GM18507 (cell line): Measurements from ENCODE around the gene CHCHD3.

ENCODE experiments used
- DNase-seq: peaks from one replicate; pipeline ENCODE4 v3.0.0; 2011; ENCODE audit warnings: low read depth; ENCODE audit not compliant: insufficient read length; ENCODE audit errors: extremely low spot score
- FAIRE-seq: peaks from 2 replicates; lab custom pipeline; 2011; peaks lifted over from hg19 to GRCh38; lab: Jason Lieb, UNC

The CHCHD3 gene

GRCh38 chr7:133082390-133082766 lies 488 bp upstream of the CHCHD3 start:
- FAIRE-seq (no peak), DNase-seq (no peak)

DNA sequence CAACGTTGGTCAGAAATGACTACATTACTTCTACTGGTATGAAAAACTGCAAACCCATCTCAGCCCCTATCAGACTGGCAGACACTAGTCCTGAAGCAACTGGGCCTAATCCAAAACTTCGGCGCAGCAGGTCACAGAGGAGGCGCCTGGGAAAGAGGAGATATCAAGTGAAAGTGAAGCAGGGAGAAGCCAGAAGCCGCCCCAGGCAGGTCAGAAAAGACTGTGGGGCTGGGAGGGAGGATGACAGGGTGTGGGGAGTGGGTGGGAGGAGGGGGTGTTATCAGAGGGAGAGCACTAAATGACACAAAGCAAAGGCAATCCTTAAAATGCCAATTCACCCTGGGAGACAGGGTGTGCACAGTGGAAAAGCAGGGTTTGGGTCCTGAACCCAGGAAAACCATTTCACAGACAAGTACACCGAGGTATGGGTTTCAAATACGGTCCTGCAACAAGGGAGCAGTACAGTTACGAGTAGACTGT lies 731 bp downstream of the CHCHD3 start:
- FAIRE-seq: no peak

DNA sequence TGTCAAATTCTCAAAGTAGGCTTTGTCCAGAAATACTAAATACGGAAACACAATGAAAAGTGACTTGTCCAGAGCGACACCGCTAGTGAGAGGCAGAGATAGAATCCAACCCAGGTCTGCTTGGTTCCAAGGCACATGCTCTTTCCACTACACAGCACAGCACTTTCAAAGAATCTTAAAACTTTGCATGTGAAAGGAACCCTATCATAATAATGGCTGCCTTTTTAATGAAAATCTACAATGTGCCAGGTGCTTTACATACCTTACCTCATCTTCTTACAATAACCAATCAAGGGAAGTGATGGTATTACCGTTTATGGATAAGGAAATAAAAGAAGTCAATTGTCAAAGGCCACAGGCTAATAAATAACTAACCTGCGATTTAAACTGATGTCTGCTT lies 2.6 kb downstream of the CHCHD3 start:
- DNase-seq (no peak), FAIRE-seq (no peak)

More for the DNA sequence above, 731 bp downstream of the CHCHD3 start:
- no peak for DNase-seq

GRCh38 chr7:133077394-133077793 lies 4.5 kb downstream of the CHCHD3 start:
- DNase-seq (no peak), FAIRE-seq (no peak)

GRCh38 chr7:133076142-133076541 lies 5.7 kb downstream of the CHCHD3 start:
- FAIRE-seq: no peak
- no peak for DNase-seq

GRCh38 chr7:133071506-133071905 lies 10.4 kb downstream of the CHCHD3 start:
- FAIRE-seq: no peak
- no peak for DNase-seq

DNA sequence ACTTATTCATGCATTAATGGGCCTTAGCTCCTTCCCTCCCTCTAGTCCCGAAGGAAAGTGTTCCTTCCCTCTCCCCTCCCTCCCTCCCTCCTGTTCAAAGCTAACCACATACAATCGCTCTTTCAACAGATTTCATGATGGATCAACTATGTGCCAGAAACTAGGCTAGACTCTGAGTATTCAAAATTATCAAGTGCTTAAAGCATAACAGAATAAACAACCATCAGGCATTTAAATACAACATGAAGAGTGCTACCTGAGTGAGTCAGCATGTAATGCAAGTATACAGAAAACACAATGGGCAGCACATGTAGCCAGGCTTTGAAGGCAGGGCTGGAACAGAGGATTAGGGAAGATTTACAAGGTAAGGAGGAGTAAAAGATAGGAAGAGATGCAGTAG lies 11.3 kb downstream of the CHCHD3 start:
- no peak for DNase-seq
- no peak for FAIRE-seq

DNA sequence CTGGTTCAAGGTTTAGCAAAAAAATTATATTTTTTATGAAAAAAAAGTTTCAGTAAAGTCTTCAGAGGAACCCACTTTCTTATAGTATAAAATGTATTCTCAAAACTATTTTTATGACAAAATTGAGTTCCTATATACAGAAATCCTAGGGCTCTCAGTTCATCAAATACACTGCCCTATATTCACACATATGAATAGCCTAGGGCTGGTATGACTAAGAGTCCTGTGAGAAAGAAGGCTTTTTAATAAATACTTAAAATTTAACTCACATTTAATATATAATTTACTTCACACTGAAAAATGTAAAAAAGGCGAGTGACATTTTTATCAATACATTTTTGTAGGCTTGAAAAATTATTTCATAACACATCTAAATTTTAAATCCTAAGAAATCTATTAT lies 16.6 kb downstream of the CHCHD3 start:
- DNase-seq: no peak
- no peak for FAIRE-seq

- DNase-seq (no peak), FAIRE-seq (peak; percentile 35)
These were observed 17.6 kb downstream of the CHCHD3 start for GRCh38 chr7:133064082-133064820.

DNA sequence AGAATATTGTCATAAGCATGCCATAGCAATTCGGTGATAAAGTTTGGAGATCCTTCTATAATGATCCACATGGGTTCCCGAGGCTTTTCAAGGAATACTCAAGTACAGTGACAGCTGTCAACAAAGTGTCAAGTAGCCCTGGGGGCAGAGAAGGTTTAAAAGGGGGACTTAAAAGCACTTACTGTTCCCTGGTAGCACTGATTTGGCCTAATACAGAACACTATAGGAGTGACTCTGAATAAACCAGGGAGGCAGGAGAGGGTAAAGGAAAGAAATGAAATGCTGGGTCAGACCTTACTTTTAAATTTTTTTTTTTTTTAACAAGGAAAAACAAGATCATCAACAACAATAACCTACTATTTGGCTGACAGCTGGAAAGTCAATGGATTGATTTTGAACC lies 20.1 kb downstream of the CHCHD3 start:
- DNase-seq (no peak), FAIRE-seq (no peak)

- DNase-seq (no peak), FAIRE-seq (no peak)
These were observed 20.5 kb downstream of the CHCHD3 start for GRCh38 chr7:133061357-133061756.

DNA sequence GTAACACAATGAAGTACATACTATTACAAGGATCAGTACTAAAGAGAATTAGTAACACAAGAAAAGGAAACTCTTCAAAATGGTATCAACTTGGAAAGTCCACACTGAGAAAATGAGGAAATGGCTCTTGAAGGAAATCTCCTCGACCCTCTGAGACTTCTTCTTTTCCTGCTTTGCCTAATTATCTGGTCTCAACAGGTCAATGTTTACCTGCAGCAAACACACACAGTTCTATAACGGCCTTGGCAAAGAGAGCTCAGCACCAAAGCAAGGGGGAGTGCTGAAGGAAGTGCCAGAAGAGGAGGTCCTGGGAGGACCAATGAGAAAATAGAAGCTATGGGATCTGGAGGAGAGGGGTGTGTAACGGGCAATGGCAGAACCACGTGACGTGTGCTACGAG lies 21.9 kb downstream of the CHCHD3 start:
- FAIRE-seq: no peak
- no peak for DNase-seq

DNA sequence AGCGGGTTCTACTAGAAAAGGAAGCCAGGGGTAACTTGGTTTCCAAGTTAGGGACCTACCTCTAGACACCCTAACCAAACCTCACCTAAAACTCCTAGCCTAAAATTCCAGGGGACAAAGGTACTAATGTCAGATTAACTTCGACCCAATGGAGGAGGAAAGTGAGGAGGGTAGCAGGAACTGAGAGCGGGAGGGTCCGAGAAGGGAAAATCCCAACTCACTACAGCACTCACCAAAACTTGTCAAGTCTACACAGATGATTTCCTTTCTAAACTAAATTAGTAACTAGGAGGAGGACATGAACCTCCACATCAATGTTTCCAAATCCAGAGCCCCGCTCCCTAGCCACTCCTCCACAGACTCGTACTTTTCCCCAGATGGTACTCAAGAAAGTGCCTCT lies 22.6 kb downstream of the CHCHD3 start:
- peak; percentile 62 for FAIRE-seq

DNA sequence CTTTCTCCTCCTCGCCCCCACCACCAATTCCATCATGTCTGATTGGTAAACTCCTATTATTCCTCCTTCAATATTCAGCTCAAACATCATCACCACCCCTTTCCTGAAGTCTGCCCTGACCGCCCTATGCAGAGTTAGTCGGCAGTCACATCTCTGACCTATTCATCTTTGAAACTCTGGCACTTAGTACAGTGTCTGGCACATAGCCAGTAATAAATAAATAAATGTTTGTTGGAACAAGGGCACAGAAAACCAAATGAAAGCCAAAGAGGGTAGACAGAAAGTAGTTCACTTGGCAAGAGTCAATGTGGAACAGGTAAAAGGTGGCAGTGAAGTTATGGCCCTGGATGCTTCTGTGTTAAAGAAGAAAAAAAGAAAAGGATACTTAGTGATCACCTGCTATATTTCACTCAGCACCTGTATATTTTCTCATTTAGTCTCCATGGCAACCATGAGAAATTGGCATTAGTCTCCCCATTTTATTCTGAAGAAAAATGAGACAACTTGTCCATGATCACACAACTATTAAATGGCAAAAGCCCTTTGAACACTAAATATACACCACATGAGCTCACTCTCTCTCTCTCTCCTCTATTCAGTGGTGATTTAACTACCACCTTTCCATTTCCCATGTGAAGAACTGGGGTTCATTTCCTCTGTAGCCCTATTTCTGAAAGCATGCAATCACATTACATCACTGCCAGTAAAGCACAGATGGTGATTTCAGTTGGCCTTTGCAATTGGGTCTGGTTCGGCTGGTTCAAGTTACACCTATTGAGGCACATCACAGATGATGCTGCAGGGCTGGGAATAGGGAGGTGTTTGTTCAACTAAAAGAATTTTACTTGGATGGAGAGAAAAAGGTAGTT lies 25.3 kb downstream of the CHCHD3 start:
- DNase-seq (no peak), FAIRE-seq (no peak)

More for the DNA sequence above, 22.6 kb downstream of the CHCHD3 start:
- DNase-seq: no peak

GRCh38 chr7:133054162-133054840 lies 27.6 kb downstream of the CHCHD3 start:
- FAIRE-seq (no peak), DNase-seq (no peak)

DNA sequence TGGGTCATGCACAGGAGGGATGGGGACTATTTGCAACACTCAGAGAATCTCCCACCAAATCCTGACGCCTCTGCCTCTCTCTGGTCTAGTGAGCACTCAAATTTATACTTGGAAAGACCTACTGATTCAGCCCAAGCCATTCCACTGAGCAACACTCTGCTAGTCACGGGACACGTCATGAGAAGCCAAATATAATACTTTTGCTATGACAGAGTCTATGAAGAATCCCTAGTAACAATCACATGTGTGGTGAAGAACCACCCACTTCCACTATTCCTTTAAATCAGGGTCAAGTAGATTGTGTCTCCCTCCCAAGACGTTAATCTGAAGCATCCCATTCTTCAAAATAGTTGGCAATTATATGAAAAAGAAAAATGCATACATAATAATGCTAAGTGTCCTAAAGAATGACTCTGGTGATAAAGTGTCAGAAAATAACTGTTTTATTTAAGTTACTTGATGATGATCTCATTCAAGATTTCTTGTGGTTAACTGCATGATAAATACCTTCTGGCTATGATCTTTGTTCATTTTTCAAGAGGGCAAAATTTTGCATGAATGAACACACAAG lies 28.5 kb downstream of the CHCHD3 start:
- DNase-seq: no peak
- no peak for FAIRE-seq

DNA sequence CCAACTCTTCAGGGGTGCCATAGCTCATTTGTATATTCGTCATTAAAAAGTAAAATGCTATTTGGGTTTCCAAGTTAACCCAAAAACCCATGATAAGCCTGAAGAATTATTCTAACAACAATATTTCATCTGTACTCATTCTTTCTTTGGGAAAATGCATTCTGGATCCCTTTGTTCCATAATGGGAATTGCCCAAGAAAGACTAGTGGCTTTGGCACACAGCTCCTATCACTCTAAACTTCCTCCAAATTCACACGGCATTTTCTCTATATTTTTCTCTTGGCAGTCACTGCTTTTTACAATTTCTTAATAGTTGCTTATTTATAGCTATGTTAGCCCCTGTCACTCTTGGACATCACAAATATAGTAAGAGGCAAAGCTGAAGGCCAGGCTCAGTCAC lies 29.1 kb downstream of the CHCHD3 start:
- FAIRE-seq: no peak
- no peak for DNase-seq

DNA sequence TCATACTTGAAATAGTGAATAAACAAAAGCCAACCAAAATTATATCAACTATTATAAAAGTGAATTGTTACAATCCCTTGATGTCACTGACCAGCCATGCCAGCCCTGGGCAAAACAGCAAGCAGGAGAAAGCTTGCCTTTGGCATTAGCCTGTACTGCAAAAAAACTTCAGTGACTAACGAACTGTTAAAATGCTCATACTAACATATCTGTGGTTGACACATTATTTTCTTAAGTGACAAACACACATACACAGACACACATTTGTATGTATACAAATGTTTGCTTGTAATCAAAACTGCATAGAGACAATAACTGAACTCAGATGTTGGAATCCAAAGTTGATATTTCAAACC lies 29.5 kb downstream of the CHCHD3 start:
- no peak for DNase-seq
- FAIRE-seq: no peak

DNA sequence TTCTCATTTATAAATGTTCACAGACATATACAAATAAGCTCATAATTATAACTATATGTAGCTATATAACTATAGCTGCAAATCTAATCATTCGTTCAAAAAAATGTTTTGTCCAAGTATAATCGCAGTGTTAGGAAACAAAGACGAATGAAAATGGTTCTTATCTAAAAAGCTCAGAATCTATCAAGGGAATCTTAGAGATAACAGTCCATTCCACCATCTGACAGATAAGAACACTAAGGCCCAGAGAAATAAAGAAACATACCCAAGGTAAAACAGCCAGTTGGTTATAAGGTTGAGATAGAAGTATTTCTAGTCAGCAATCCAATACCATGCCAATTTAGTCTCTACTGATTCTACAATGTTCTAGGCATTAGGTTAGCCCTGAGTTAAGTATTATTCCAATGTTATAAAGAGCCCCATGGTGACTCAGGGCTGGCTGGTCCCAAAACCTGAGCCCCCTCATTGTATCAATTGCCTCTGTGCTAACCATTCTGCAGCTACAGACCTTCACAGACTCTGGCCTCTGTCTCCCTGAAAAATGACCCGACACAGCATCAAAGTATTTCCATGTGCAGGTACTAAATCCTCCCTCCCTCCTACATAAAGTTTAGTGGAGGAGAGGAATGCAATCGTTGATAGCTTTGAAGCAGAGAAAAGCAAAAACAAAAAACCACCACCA lies 30.0 kb downstream of the CHCHD3 start:
- FAIRE-seq (no peak), DNase-seq (no peak)
